PC-9 (cell line): Measurements from ENCODE around the gene ORAI2.
A peak's percentile ranks its signal among the peaks of the same experiment; 100 is the strongest.

Source experiments
- CTCF ChIP-seq: fragments of 200-600 bp; sonication (generic); conservative IDR thresholded peaks from 2 replicates; pipeline ENCODE4 v1.6.1; 2017; ENCODE audit warnings: mixed run types, antibody characterized with exemption, mild to moderate bottlenecking, moderate library complexity
- EZH2 ChIP-seq: fragments of 200-600 bp; sonication (generic); IDR thresholded peaks from 2 replicates; pipeline ENCODE4 v1.8.0; 2017; ENCODE audit warnings: antibody characterized with exemption, low read depth

- TF ChIP-seq CTCF (peak; percentile 61), EZH2 (no peak)
These were observed 20.8 kb upstream of the ORAI2 start for GRCh38 chr7:102412548-102412947.
